IPS-20b (cell line): ENCODE results near the gene SRSF10.
"Not testable (repeated sequence)": the region's sequence is repeated elsewhere in the genome, so short reads cannot be mapped to it uniquely, and the experiment has no call there.

Experiments
- H3K27ac ChIP-seq: one replicate; pipeline ENCODE4 v1.5.1; 2013; ENCODE audit warnings: low read length
- H3K27me3 ChIP-seq: 2 replicates; pipeline ENCODE4 v1.6.1; 2013; ENCODE audit warnings: mild to moderate bottlenecking, low read length, inconsistent platforms; ENCODE audit not compliant: insufficient read depth
- H3K36me3 ChIP-seq: 2 replicates; pipeline ENCODE4 v1.6.1; 2013; ENCODE audit warnings: low read depth, mild to moderate bottlenecking, inconsistent platforms, low read length, moderate library complexity; ENCODE audit not compliant: insufficient read depth
- H3K4me1 ChIP-seq: 2 replicates; pipeline ENCODE4 v1.6.1; 2013; ENCODE audit warnings: mild to moderate bottlenecking, control low read depth, inconsistent platforms, low read length, moderate library complexity; ENCODE audit not compliant: insufficient read depth
- H3K4me3 ChIP-seq: 2 replicates; pipeline ENCODE4 v1.5.1; 2013; ENCODE audit warnings: mild to moderate bottlenecking, low read length, inconsistent platforms
- H3K9ac ChIP-seq: 2 replicates; pipeline ENCODE4 v1.6.1; 2013; ENCODE audit warnings: low read depth, mild to moderate bottlenecking, inconsistent platforms, low read length, moderate library complexity
- H3K9me3 ChIP-seq: 2 replicates; pipeline ENCODE4 v1.6.1; 2013; ENCODE audit warnings: mild to moderate bottlenecking, low read depth, low read length, inconsistent platforms; ENCODE audit not compliant: insufficient read depth

Gene SRSF10

DNA sequence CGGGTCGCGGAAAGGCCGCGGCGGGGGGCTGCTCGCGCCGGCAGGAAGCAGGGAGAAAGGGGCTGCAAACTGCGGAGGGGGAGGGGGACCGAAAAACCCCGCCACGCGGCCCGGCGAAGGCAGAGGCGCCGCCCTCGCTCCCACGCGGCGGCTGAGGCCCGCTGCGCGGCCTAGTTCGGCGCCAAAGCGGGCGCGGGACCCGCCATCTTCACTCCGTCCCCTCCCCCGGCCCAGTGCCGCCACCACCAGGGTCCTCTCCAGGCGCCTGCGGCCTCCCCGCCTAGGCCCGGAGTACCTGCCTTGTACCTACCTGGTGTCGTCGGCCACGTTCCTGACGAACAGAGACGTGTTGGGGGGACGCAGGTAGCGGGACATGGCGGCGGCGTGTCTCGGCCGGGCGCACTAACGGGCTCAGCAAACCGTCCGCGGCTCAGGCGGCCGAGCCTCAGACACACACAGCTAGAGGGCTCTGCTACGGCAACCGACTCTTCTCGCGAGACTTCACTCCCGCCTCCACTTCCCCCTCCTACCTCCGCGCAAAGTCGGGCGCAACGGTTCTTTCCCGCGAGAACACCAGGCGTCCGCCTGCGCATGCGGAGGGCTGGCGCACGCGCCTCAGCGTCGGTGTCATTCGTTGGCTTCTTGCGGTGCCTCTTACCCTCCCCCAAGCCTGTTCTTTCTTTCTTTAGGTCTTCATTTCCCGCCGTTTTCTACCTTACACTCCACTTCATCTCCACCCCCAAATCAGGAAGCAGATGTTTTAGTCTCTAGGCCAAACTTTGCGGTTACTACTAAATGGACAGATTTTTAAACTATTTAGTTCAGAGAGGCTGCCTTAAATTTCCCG lies at the start of gene SRSF10:
Gene SRSF10 (minus strand): TSS at position 447 of the 847 bp plus-strand sequence. CDS start 72 bp downstream, at position 375.
- no peaks in the 10 kb centered on the region for H3K9me3 ChIP-seq
- H3K9ac ChIP-seq: peak within 1 kb of the TSS; percentile 94
- H3K27me3 ChIP-seq: no peaks in the 10 kb centered on the region
- H3K4me1 ChIP-seq: peaks cover 13% of the 10 kb centered on the region; the same call in 1 of the 2 replicates
- H3K27ac ChIP-seq: peak within 1 kb of the TSS; percentile 78
- peaks cover 37% of the 10 kb centered on the region for H3K36me3 ChIP-seq
- peak within 1 kb of the TSS; percentile 100 for H3K4me3 ChIP-seq

DNA sequence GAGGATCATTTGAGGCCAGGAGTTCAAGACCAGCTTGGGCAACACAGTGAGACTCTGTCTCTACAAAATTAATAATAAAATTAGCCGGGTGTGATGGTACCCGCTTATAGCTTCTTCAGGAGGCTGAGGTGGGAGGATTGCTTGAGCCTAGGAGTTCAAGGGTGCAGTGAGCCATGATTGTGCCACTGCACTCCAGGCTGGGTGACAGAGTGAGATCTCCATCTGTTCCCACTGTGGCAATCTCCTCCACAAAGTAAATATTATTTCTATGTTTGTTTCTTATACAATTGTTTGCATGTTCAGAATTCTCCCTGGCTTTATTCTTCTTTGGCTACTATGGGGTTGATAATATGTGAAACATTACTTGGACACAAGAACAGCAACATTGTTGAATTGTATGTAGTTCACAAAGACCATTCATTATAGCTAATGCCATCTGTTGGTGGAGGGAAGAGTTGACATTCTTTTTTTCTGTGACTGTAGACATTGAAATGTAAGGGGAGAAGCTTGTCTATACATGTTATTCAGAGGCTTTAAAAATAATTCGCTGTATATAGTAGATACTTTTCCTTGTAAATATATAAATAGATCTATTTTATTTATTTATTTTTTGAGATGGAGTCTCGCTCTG lies 47.8 kb upstream of the SRSF10 start:
- Histone ChIP-seq H3K27me3 (no peaks in the 10 kb centered on the region), H3K27ac (no peak overlapping the region), H3K9me3 (no peaks in the 10 kb centered on the region), H3K4me3 (no peak overlapping the region), H3K9ac (no peak overlapping the region), H3K36me3 (no peaks in the 10 kb centered on the region), H3K4me1 (no peaks in the 10 kb centered on the region)

DNA sequence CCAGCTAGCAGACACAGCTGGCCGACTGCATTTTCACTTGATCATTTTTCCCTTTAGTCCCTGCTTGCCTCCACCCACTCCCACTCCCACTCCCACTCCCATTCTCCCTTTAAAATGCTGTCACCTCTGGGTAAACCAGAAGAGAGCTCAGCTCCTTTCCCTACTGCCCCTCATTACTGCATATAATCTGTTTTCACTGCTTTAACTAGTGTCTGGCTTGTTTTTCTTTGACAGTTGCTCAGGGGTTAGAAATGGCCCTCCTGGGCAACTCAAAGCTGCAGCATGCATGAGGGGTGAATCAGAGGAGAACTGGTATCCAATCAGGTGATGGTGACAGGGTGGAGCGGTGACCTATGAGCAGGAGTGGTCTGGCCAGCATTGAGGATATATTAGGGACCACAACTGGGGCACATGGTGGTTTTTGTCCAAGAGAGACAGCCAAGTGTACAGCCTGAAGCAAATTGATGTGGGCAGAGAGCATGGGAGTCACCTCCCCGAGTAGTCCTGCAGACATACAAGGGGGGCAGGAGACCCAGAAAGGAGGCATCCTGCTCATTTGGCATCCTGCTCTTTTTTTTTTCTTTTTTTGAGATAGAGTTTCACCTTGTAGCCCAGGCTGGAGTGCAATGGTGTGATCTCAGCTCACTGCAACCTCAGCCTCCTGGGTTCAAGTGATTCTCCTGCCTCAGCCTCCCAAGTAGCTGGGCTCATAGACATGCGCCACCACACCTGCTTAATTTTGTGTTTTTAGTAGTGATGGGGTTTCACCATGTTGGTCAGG lies 42.6 kb upstream of the SRSF10 start:
- Histone ChIP-seq H3K4me1 (peaks cover 8% of the 10 kb centered on the region; the same call in 1 of the 2 replicates), H3K4me3 (no peak overlapping the region), H3K36me3 (no peaks in the 10 kb centered on the region), H3K9ac (no peak overlapping the region), H3K27me3 (no peaks in the 10 kb centered on the region), H3K27ac (no peak overlapping the region), H3K9me3 (no peaks in the 10 kb centered on the region)

DNA sequence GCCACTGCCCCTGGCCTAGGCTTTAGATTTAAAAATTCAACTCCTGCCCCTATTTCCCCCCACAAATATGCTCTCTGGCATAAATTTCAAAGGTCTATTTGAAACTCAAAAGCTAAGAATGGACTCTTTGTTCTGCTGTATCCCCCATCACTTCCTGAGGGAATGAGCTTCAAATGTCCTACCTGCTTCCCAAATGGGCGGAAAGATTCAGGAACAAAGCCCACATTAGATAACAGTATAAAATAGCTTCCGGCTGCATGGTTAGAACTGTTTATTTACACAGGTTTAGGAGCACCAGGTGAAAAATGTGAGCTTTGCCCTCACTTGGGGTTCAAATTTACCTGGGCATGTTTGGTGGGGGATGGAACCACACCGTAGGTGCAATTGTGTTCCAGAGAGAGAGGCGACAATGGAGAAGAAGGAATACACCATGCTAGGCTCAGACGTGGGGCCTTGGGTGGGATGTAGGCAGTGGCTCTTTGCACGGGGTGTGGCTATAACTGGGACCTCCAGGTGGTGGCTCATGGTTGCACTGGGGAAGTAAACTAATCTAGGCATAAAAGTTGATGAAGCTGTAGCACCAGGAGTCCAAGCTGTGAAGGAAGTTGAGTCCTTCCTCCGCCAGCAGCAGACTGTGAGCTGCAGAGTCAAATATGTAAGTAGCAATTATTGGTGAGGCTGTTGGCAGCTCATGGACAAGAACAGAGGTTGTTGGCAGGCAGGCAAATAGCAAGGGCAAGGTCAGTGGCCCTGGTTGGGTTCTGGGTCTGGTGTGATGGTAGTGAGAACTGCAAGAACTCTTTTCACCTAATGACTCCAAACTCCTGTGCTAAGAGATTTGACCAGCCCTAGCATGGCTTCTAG lies 41.5 kb upstream of the SRSF10 start:
- Histone ChIP-seq H3K4me1 (peaks cover 8% of the 10 kb centered on the region; the same call in 1 of the 2 replicates), H3K27me3 (no peaks in the 10 kb centered on the region), H3K36me3 (no peaks in the 10 kb centered on the region), H3K9me3 (no peaks in the 10 kb centered on the region), H3K27ac (no peak overlapping the region), H3K9ac (no peak overlapping the region), H3K4me3 (no peak overlapping the region)

DNA sequence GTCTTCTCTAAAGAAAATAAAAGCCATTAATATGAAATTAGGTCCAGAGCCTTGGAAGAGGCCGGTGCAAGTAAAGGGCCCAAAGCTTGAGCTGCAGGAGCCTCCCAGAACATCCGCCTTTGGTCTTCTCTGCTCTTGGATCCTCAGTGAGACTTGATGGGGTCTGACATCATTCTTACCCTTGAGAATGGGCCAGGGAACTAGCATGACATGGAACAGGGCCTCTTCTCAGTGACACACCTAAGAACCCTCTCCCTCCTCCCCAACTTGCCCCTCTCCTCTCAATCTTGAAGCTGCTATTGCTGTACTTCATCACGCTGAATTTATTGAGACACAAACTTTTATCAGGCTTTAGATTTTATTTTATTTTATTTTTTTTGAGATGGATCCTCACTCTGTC lies 40.3 kb upstream of the SRSF10 start:
- Histone ChIP-seq H3K4me3 (no peak overlapping the region), H3K4me1 (peaks cover 8% of the 10 kb centered on the region; the same call in 1 of the 2 replicates), H3K9ac (no peak overlapping the region), H3K36me3 (no peaks in the 10 kb centered on the region), H3K27ac (no peak overlapping the region), H3K27me3 (no peaks in the 10 kb centered on the region), H3K9me3 (no peaks in the 10 kb centered on the region)

GRCh38 chr1:24020025-24020424 lies 39.9 kb upstream of the SRSF10 start:
- no peak overlapping the region for H3K27ac ChIP-seq
- H3K27me3 ChIP-seq: no peaks in the 10 kb centered on the region
- peaks cover 8% of the 10 kb centered on the region; the same call in 1 of the 2 replicates for H3K4me1 ChIP-seq
- H3K36me3 ChIP-seq: no peaks in the 10 kb centered on the region
- H3K9me3 ChIP-seq: no peaks in the 10 kb centered on the region
- H3K9ac ChIP-seq: no peak overlapping the region
- no peak overlapping the region for H3K4me3 ChIP-seq

DNA sequence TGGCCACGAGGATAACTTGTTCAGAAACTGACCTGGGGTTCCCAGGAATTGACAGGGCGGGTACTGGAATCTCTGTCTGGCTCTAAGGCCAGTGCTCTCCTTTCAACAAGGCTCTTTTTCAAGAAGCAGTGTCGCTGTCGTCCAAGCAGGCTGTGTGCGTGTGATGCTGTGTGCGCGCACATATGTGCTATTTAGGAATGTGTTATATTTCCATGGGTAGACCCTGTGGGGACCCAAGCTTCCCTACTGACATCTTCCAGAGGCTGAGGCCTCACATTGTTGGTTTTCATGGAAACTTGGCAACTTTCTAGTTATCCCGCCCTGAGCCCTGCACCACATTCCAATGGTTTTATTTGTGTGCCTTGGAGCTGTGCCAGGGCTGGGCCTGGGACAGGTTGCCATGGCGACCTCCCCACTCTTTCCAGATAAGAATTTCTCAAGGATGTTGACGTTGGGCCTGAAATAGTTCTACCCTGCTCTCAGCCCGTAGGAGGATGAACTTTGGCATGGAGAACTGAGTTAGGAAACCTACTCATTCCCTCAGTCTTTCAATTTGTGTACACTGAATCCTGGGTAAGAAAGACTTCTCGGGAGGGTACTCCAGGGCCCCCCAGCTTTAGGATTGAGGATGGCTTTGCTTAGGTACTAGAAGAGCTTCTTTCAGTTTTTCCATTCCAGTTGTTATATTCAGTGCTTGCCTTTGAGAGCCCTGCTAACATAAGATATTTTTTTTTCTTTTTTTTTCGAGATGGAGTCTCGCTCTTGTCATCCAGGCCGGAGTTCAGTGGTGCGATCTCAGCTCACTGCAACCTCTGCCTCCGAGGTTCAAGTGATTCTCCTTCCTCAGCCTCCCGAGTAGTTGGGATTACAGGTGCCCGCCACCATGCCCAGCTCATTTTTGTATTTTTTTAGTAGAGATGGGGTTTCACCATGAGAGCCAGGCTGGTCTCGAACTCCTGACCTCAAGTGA lies 38.8 kb upstream of the SRSF10 start:
- Histone ChIP-seq H3K4me1 (peaks cover 8% of the 10 kb centered on the region; the same call in 1 of the 2 replicates), H3K9ac (no peak overlapping the region), H3K36me3 (no peaks in the 10 kb centered on the region), H3K27ac (no peak overlapping the region), H3K9me3 (no peaks in the 10 kb centered on the region), H3K4me3 (no peak overlapping the region), H3K27me3 (no peaks in the 10 kb centered on the region)

DNA sequence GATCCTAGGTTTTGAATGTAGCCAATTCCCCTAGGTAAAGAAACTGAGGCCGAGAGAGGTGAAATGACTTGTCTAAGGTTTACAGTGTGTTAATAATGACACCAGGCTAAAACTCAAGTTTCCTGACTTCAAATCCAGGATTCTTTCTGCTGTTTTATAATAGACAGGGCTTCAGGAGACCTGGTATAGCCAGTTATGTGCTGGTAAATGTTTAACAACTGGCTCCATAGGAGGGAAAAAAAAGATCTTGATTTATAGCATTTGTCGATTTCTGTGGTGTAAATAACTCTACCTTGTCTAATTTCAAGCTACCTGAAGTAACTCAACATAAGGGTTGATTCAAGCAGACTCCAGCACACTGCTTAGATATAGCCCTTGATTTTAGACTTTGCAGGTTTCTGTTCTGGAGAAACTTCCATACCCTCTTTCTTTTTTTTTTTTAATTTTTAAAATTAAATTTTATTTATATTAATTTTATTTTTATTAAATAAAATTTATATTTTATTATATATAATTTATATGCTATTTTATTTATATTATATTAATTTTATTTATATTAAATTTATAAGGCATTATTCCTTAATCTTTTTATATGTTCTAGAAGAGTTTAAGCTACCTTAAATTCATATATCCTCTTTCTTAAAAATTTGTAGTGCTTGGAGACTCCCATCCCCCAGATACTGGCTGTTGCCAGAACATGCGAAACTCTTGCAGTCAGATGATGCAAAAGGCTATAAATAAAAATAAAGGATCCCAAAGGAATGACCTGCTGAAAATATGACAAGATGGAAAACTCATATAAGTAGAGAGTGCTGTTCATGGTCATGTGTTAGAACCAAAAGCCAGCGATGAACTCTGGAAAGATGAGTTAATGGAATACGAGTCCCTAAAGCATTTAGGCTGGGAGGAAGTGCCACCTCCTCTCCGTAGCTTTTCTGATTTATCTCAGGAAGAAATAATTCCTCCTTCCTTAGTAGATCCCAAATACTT lies 35.4 kb upstream of the SRSF10 start:
- H3K4me1 ChIP-seq: no peaks in the 10 kb centered on the region
- H3K27ac ChIP-seq: no peak overlapping the region
- no peaks in the 10 kb centered on the region for H3K9me3 ChIP-seq
- H3K36me3 ChIP-seq: no peaks in the 10 kb centered on the region
- H3K9ac ChIP-seq: no peak overlapping the region
- no peak overlapping the region for H3K4me3 ChIP-seq
- no peaks in the 10 kb centered on the region for H3K27me3 ChIP-seq

DNA sequence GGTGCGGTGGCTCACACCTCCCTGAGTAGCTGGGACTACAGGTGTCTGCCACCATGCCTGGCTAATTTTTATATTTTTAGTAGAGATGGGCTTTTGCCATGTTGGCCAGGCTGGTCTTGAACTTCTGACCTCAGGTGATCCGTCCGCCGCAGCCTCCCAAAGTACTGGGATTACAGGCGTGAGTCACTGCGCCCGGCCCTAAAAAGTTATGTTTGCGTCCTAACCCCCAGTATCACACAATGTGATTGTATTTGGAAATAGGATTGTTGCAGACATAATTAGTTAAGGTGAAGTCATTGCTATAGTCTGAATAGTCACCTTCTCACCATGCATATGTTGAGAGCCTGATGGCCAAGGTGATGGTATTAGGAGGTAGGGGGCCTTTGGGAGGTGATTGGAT lies 32.8 kb upstream of the SRSF10 start:
- not testable (repeated sequence) for H3K4me1 ChIP-seq, H3K9me3 ChIP-seq, H3K36me3 ChIP-seq, H3K9ac ChIP-seq, H3K4me3 ChIP-seq, H3K27me3 ChIP-seq, H3K27ac ChIP-seq
